H9 (cell line): ENCODE data around the gene ORM2. TPM values are rescaled to one million over a fixed set of nuclear protein-coding genes. Genes with fewer than 3 reads are reported as not detected.

Experiments used
- DNase-seq: peaks from one replicate; pipeline ENCODE4 v3.0.0-alpha.2; 2017
- H2AFZ ChIP-seq: one replicate; pipeline ENCODE4 v1.6.1; 2013; ENCODE audit warnings: mild to moderate bottlenecking, low read length, control low read depth, moderate library complexity
- H2AK5ac ChIP-seq: 2 replicates; pipeline ENCODE4 v1.6.1; 2013; ENCODE audit warnings: low read length, control low read depth, mixed read lengths; ENCODE audit not compliant: insufficient read length
- H2BK120ac ChIP-seq: one replicate; pipeline ENCODE4 v1.6.1; 2013; ENCODE audit warnings: low read depth, mild to moderate bottlenecking, low read length, control low read depth, inconsistent platforms; ENCODE audit not compliant: poor library complexity, severe bottlenecking
- H2BK12ac ChIP-seq: 2 replicates; pipeline ENCODE4 v1.6.1; 2013; ENCODE audit warnings: low read length, control low read depth, mixed read lengths, low read depth; ENCODE audit not compliant: insufficient read length
- H2BK15ac ChIP-seq: 2 replicates; pipeline ENCODE4 v1.6.1; 2013; ENCODE audit warnings: low read depth, low read length, control low read depth
- H2BK20ac ChIP-seq: one replicate; pipeline ENCODE4 v1.6.1; 2013; ENCODE audit warnings: low read depth, mild to moderate bottlenecking, low read length, control low read depth, inconsistent platforms; ENCODE audit not compliant: poor library complexity, severe bottlenecking
- H2BK5ac ChIP-seq: 2 replicates; pipeline ENCODE4 v1.6.1; 2013; ENCODE audit warnings: low read length, control low read depth, mixed read lengths; ENCODE audit not compliant: insufficient read length
- H3K14ac ChIP-seq: 2 replicates; pipeline ENCODE4 v1.6.1; 2013; ENCODE audit warnings: low read length, control low read depth; ENCODE audit not compliant: insufficient read depth
- H3K18ac ChIP-seq: 2 replicates; pipeline ENCODE4 v1.6.1; 2013; ENCODE audit warnings: low read depth, mild to moderate bottlenecking, mixed read lengths, low read length, control low read depth; ENCODE audit not compliant: insufficient read length
- H3K23ac ChIP-seq: 2 replicates; pipeline ENCODE4 v1.6.1; 2013; ENCODE audit warnings: low read length, control low read depth, mixed read lengths, low read depth; ENCODE audit not compliant: insufficient read length
- H3K23me2 ChIP-seq: 2 replicates; pipeline ENCODE4 v1.6.1; 2013; ENCODE audit warnings: low read depth, mild to moderate bottlenecking, mixed read lengths, low read length, control low read depth; ENCODE audit not compliant: insufficient read length, poor library complexity, severe bottlenecking
- H3K27ac ChIP-seq: 2 replicates; pipeline ENCODE4 v1.5.1; 2013; ENCODE audit warnings: low read length, control low read depth, mixed read lengths, low read depth; ENCODE audit not compliant: insufficient read length
- H3K27me3 ChIP-seq: 2 replicates; pipeline ENCODE4 v1.6.1; 2013; ENCODE audit warnings: low read length, control low read depth, inconsistent platforms; ENCODE audit not compliant: insufficient read depth
- H3K4ac ChIP-seq: 2 replicates; pipeline ENCODE4 v1.6.1; 2013; ENCODE audit warnings: low read depth, mild to moderate bottlenecking, control low read depth, inconsistent platforms, low read length, moderate library complexity
- H3K4me1 ChIP-seq: 2 replicates; pipeline ENCODE4 v1.6.1; 2013; ENCODE audit warnings: low read length, control low read depth, inconsistent platforms; ENCODE audit not compliant: insufficient read depth
- H3K4me2 ChIP-seq: 2 replicates; pipeline ENCODE4 v1.6.1; 2013; ENCODE audit warnings: low read length, control low read depth, mixed read lengths; ENCODE audit not compliant: insufficient read length, insufficient read depth
- H3K56ac ChIP-seq: 2 replicates; pipeline ENCODE4 v1.6.1; 2013; ENCODE audit warnings: low read depth, mild to moderate bottlenecking, mixed read lengths, low read length, control low read depth; ENCODE audit not compliant: insufficient read length
- H3K79me1 ChIP-seq: 2 replicates; pipeline ENCODE4 v1.6.1; 2013; ENCODE audit warnings: low read depth, mild to moderate bottlenecking, moderate library complexity, low read length, control low read depth, inconsistent platforms; ENCODE audit not compliant: insufficient read depth, poor library complexity, severe bottlenecking
- H3K79me2 ChIP-seq: 2 replicates; pipeline ENCODE4 v1.6.1; 2013; ENCODE audit warnings: low read length, control low read depth, inconsistent platforms; ENCODE audit not compliant: insufficient read depth
- H3K9ac ChIP-seq: 2 replicates; pipeline ENCODE4 v1.6.1; 2013; ENCODE audit warnings: low read length, control low read depth, mixed read lengths; ENCODE audit not compliant: insufficient read length; ENCODE audit errors: extremely low read depth
- H3K9me3 ChIP-seq: one replicate; pipeline ENCODE4 v1.6.1; 2013; ENCODE audit warnings: low read depth, low read length, inconsistent platforms; ENCODE audit not compliant: control insufficient read depth
- H3T11ph ChIP-seq: one replicate; pipeline ENCODE4 v1.6.1; 2013; ENCODE audit warnings: mild to moderate bottlenecking, low read length, control low read depth, inconsistent platforms
- H4K20me1 ChIP-seq: one replicate; pipeline ENCODE4 v1.6.1; 2013; ENCODE audit not compliant: control insufficient read depth, insufficient read length, insufficient read depth
- H4K5ac ChIP-seq: 2 replicates; pipeline ENCODE4 v1.6.1; 2013; ENCODE audit warnings: low read depth, mild to moderate bottlenecking, mixed read lengths, low read length, control low read depth; ENCODE audit not compliant: insufficient read length
- H4K8ac ChIP-seq: replicated peaks from 2 replicates; pipeline ENCODE4 v1.6.1; 2013; ENCODE audit warnings: low read length, control low read depth, mixed read lengths, low read depth; ENCODE audit not compliant: insufficient read length
- H4K91ac ChIP-seq: 2 replicates; pipeline ENCODE4 v1.6.1; 2013; ENCODE audit warnings: low read depth, mild to moderate bottlenecking, moderate library complexity, mixed read lengths, low read length, control low read depth; ENCODE audit not compliant: insufficient read length
- H3K27ac Mint-ChIP-seq, 3 experiments: 2 replicates in 2 of 3; 3 replicates in 1 of 3; pipeline ENCODE4 v1.8.0; 2020 to 2021; ENCODE audit warnings: mixed read lengths in 3 of 3, mild to moderate bottlenecking in 1 of 3, moderate library complexity in 1 of 3
- H3K27me3 Mint-ChIP-seq: 2 replicates; pipeline ENCODE4 v1.8.0; 2021; ENCODE audit warnings: low read depth, mild to moderate bottlenecking, moderate library complexity, mixed read lengths
- H3K36me3 Mint-ChIP-seq, 3 experiments: 2 replicates in 2 of 3; 3 replicates in 1 of 3; pipeline ENCODE4 v1.8.0; 2020 to 2021; ENCODE audit warnings: low read depth in 3 of 3, mixed read lengths in 3 of 3; ENCODE audit not compliant: insufficient read depth in 1 of 3
- H3K4me1 Mint-ChIP-seq, 2 experiments: 2 replicates each; pipeline ENCODE4 v1.8.0; 2020; ENCODE audit warnings: mixed read lengths in 2 of 2
- H3K4me3 Mint-ChIP-seq, 2 experiments: 2 replicates in 1 of 2; 3 replicates in 1 of 2; pipeline ENCODE4 v1.8.0; 2020 to 2021; ENCODE audit warnings: mild to moderate bottlenecking in 2 of 2, mixed read lengths in 2 of 2, moderate library complexity in 1 of 2
- H3K9me3 Mint-ChIP-seq, 2 experiments: 2 replicates in 1 of 2; 3 replicates in 1 of 2; pipeline ENCODE4 v1.8.0; 2020; ENCODE audit warnings: mild to moderate bottlenecking in 2 of 2, mixed read lengths in 2 of 2, moderate library complexity in 1 of 2
- WGBS: extraction: QIAGEN DNeasy Blood & Tissue Kit; methylation state at CpG from one replicate; pipeline ENCODE4 v1.1.7; 2013; ENCODE audit warnings: missing lambda C conversion rate, low lambda C conversion rate, mixed read lengths; ENCODE audit not compliant: insufficient read length; ENCODE audit errors: extremely low coverage; 5-methylcytosine and 5-hydroxymethylcytosine counted together
- total RNA-seq: library from RNA; stranded (reverse); gene quantifications from 2 replicates; pipeline ENCODE4 v1.2.1, GENCODE V29; 2021
- TF ChIP-seq, protein P1 (sequence below): fragments of 200-600 bp; sonication (generic); conservative IDR thresholded peaks from 3 replicates; pipeline ENCODE4 v1.8.0; 2021; ENCODE audit warnings: antibody characterized with exemption, mild to moderate bottlenecking

The ORM2 gene
- total RNA-seq, 1 experiment from 2014 or later, result 1.2 TPM

DNA sequence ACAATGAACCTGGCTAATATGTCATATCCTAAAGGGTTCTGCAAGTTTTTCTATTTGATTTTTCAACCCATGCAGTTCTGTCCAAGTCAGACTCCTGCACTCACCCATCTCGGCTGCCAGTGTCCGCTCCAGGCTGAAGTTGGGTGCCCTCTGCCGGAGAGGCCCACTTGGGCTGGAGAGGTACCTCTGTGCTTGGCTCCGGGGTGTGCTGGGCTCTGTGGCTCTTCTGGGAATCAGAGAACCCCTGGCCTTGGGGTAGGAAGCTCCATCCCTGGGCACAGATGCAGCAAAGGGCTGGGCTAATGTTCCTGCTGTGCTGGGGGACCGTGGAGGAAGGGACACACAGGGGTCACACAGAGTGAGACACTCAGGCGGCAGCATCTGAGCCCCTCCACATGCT, 26.2 kb downstream of the ORM2 start:
- Histone ChIP-seq H3K56ac (no peak overlapping the region), H2BK15ac (no peak overlapping the region), H2AK5ac (no peak overlapping the region), H3K4ac (no peak overlapping the region), H3K27me3 (no peaks in the 10 kb centered on the region), H2BK5ac (no peak overlapping the region), H4K5ac (no peak overlapping the region), H2BK12ac (no peak overlapping the region), H4K91ac (no peak overlapping the region), H4K20me1 (peaks cover 2% of the 10 kb centered on the region), H3T11ph (no peak overlapping the region), H2BK120ac (no peak overlapping the region), H4K8ac (no peak overlapping the region), H3K18ac (no peak overlapping the region), H3K79me1 (no peaks in the 10 kb centered on the region), H3K9ac (no peak overlapping the region), H3K14ac (no peak overlapping the region), H3K4me1 (no peaks in the 10 kb centered on the region), H3K27ac (no peak overlapping the region), H3K9me3 (no peaks in the 10 kb centered on the region), H3K23me2 (no peaks in the 10 kb centered on the region), H3K4me2 (no peak overlapping the region), H3K79me2 (no peaks in the 10 kb centered on the region), H2BK20ac (no peak overlapping the region), H2AFZ (no peak overlapping the region), H3K23ac (no peak overlapping the region)
- H3K4me1 Mint-ChIP-seq, result no peaks in the 10 kb centered on the region
- WGBS, result no CpG with 5 or more reads among the region's 6 CpGs
- H3K4me3 Mint-ChIP-seq, result no peak overlapping the region
- H3K27ac Mint-ChIP-seq, result no peak overlapping the region
- no peaks in the 10 kb centered on the region for H3K27me3 Mint-ChIP-seq
- H3K36me3 Mint-ChIP-seq, result peaks cover 33 to 59% (median 55%) of the 10 kb centered on the region in 3 experiments
- TF ChIP-seq, protein P1, sequence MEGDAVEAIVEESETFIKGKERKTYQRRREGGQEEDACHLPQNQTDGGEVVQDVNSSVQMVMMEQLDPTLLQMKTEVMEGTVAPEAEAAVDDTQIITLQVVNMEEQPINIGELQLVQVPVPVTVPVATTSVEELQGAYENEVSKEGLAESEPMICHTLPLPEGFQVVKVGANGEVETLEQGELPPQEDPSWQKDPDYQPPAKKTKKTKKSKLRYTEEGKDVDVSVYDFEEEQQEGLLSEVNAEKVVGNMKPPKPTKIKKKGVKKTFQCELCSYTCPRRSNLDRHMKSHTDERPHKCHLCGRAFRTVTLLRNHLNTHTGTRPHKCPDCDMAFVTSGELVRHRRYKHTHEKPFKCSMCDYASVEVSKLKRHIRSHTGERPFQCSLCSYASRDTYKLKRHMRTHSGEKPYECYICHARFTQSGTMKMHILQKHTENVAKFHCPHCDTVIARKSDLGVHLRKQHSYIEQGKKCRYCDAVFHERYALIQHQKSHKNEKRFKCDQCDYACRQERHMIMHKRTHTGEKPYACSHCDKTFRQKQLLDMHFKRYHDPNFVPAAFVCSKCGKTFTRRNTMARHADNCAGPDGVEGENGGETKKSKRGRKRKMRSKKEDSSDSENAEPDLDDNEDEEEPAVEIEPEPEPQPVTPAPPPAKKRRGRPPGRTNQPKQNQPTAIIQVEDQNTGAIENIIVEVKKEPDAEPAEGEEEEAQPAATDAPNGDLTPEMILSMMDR, result no peak
- no peaks in the 10 kb centered on the region for H3K9me3 Mint-ChIP-seq
- DNase-seq, result no peak
